HuH-7 (cell line): ENCODE results near the gene GCSAM.

Source experiments
- DNase-seq: peaks from one replicate; pipeline ENCODE4 v3.0.0; 2011; ENCODE audit warnings: low spot score

GCSAM gene, protein sequence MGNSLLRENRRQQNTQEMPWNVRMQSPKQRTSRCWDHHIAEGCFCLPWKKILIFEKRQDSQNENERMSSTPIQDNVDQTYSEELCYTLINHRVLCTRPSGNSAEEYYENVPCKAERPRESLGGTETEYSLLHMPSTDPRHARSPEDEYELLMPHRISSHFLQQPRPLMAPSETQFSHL

DNA sequence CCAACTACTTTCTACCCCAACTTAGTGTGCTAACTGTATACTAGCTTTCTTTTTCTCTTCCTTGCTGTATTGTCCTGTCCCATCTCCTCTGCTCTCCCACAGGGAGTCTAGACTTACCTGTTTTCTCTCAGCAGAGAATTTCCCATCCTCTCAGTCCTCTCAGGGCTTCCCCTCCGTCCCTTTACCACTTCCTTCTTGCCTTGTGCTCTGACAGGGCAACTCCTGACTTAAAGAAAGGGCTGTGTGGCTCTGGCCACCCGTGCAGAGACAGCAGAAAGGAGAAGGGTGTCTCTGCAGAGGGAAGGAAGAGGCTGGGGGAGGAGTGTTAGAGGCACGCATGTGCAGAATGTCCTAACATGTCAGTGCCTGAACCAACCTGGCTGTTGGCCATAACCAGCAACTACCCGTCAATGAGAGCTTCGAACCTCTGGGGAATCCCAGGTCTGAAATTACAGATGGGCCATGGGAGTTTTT lies at the start of gene GCSAM:
Gene GCSAM (minus strand): TSS at position 274 of the 474 bp plus-strand sequence. CDS start 128 bp downstream, at position 146.
- DNase-seq: no peak

DNA sequence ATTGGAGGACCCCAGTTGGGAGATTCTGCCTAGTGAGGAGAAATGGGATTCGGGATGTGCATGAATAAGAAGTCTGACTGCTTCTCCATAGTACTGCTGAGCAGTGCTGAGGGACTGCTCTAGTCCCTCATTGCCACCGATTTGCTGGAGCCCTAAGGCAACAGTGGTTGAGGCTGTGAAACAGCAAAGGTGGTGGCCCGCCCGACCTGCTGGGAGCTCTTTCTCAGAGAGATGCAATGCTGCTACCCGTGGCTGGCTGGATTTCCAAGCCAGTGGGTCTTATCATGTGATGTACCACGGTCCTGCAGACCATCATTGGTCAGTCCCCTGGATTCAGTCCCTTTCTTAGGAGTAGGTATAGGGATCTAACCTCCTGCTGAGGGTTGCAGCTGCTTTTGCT lies 42.6 kb upstream of the GCSAM start:
- DNase-seq: no peak

DNA sequence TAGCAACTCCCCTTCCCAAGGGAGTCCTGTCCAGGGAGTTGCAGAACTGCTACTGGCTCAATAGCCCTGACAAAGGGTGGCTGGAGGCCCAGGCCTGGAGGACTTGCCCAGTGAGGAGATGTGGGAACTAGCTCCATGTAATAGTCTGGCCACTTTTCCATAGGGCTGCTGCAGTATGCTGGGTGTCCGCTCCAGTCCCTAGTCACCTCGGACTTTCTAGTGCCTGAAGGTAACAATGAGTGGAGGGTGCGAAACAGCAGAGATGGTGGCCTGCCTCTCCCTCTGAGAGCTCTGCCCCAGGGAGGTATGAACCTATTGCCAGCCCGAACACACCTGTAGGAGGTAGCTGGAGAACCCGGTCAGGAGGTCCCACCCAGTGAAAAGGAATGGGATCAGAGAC lies 42.0 kb upstream of the GCSAM start:
- DNase-seq: no peak

DNA sequence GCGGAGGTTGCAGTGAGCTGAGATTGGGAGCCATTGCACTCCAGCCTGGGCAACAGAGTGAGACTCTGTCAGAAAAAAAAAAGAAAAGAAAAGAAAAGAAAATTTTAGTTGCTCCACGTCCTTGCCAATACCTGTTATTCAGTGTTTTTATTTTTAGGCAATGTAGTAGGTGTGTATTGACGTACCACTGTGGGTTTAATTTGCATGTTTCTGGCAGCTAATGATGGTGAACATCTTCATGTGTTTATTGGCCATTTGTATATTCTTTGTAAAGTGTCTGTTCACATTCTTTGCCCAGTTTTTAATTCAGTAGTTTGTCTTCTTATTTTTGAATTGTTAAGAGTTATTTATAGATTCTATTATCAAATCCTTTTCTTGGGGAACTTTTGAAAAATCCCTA lies 38.1 kb upstream of the GCSAM start:
- no peak for DNase-seq

DNA sequence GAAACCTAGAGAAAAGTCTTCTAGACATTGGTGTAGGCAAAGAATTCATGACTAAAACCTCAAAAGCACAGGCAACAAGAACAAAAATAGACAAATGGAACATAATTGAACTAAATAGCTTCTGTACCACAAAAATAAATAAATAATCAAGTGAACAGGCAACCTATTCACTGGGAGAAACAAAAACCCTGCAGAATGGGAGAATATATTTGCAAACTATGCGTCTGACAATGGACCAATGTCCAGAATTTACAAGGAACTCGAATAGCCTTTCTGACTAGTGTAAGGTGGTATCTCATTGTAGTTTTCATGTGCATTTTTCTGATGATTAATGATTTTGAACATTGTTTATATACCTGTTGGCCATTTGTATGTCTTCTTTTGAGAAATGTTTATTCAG lies 37.0 kb upstream of the GCSAM start:
- no peak for DNase-seq

DNA sequence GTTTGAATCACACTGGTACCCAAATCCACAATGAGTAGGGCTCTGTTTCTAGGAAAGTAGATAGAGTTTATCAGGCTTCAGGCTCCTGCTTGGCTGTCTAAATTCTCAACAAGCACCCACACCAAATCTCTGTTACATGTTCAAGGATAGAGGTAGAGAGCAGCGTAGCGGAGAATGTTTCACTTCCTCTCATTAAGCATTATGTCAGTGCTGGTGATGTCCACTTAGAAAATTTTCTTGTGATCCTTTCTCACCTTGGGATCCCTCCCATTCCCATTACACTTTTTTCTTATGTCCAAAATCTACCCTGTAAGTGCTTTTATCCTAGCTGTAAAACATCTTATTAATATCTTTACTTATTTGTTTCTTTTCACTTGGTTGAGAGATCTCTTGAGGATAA lies 34.7 kb upstream of the GCSAM start:
- no peak for DNase-seq

DNA sequence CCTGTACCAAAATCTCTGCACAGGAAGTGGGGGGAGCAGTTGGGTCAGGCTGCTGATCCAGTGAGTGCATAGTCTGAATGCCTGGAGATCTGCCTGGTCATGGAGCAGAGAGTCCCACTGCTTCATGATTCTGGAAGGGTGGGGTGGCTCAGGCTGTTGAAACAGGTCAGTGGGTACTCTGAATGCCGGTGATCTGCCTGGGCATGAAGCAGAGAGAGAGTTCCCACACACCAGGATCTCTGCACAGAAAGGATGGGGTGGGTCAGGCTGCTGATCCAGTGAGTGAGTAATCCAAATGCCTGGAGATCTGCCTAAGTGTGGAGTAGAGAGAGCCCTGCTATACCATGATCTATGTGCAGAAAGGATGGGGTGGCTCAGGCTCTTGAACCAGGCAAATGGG lies 16.1 kb upstream of the GCSAM start:
- no peak for DNase-seq

DNA sequence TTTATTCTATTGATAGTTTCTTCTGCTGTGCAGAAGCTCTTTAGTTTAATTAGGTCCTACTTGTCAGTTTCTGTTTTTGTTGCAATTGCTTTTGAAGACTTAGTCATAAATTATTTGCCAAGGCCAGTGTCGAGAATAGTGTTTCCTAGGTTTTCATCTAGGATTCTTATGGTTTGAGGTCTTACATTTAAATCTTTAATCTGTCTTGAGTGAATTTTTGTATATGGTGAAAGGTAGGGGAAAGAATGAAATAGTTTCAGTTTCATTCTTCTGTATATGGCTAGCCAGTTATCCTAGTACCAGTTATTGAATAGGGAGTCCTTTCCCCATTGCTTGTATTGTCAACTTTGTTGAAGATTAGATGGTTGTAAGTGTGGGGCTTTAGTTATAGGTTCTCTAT lies 10.6 kb upstream of the GCSAM start:
- no peak for DNase-seq

DNA sequence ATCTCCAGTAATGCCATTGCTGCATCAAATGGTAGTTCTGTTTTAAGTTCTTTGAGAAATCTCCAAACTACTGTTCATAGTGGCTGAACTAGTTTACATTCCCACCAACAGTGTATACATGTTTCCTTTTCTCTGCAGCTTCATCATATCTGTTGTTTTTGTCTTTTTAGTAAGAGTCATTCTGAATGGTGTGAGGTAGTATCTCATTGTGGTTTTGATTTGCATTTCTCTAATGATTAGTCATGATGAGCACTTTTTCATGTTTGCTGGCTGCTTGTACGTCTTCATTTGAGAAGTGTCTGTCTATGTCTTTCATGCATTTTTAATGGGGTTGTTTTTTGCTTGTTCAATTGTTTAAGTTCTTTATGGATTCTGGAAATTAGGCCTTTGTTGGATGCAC lies 10.2 kb upstream of the GCSAM start:
- no peak for DNase-seq

DNA sequence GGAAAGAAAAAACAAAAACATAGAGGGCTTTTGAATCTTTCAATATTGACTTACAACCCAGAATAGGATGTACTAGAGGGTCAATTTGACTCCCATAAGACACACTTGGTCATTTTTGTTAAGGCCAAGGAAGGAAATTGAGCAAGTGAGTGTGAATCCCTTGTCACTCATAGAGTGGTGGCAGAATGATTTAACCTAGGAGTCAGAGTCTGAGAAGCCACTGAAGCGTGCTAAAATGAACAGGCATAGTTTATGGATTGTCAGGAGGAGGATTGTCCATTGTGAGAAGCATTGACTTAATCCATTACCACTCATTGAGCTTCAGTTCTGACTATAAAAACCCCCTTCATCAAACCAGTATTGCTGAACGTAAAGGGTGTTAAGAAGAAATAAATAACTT lies 8.2 kb upstream of the GCSAM start:
- DNase-seq: no peak

DNA sequence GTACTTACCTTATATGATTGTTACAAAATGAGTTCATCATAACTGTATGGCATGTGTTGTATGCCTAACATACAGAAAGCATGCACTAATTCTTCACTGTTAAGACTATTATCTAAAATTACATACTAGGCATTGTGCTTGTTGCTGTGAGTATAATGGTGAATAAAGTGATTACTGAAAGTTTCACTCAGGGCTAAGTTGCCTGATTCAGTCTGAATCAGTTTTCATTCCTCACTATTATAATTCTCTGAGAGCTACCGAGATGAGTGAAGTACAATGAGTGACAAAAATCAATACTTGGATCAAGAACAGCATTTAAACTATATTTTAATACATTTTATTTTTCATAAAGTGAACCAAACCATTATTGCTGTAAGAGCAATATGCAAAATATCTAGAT lies 7.5 kb upstream of the GCSAM start:
- no peak for DNase-seq

DNA sequence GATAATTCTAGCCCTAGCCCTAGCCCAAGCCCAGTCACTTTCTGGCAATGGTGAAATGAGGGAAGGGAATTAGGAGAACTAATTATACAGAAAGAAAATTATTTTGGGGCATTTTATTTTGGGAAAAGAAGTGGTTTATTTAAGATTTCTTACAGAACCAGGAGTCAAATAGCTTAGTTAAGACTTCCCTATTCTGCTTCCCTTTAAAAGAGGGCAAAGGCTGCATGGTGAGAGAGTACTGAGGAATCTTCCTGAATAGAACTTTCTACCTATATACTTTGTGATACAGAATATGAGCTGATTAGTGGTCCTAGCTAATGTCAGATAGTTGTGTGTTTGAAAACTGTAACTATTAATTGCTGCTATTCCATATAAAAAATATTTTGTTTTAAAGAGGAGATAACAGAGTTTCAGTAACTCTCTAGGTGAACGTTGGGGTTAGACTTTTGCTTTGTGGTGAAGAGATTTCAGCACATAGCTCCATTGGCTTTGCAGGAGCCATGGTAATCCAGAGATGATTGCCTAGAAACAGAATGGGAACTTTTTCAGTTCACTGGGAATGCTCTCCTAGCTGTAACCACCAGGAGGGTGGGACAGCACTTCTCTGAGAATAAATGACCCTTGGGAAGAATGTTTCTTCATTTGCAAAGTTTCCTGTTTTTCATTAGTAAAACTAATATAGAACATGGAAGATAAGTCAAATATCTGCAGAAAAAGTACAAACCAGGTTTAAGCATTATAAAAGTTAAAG lies 5.3 kb upstream of the GCSAM start:
- DNase-seq: no peak

DNA sequence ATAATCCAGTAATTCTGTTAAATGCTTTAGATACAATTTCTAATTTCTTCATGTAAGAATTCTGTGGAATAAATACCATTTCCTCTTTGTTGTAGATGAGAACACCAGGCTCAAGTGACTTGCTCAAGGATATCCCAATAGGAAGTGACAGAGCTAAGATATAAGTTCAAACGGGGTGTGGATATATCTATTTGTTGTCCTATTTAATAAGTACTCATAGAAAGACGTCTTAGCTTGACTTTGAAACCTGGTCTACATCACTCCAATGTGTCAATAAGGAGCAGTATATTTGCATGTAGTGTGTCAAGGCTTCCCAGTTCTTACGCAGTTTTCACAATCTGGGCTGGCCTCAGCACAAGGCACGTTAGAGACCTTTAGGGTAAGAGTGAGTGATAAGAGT lies 4.7 kb upstream of the GCSAM start:
- no peak for DNase-seq

DNA sequence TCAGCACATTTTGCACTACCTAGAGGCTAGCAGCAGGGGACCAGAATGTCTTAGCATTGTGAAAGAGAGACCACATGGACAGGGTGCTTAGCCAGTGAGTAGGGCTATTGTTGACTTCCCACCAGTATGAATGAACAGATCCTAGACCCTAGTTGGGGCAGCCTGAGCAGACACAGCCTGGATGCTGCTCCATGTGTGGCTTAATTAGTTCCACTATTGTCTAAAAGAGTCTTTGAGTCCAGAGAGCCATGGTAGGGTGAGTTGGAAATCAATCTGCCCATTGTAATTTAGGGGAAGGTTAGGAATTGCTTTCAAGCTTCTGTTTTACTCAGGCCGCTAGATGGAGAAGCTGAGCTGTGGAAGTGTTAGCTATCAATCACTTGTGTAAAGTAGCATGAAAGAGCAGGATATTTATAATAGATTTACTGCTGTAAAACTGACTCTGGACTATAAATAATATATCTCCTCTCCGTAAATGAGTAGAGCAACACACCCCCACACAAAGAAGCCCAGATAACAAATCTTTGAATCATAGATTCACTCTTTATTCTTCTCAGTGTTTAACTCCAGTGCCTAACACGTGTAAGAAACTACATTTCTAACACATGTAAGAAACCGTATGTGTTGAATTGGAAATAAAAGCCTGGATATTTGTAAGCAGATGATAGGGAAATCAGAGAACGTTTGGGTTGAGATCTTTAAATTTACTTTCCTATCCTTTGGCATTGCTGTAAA lies 4.1 kb upstream of the GCSAM start:
- peak; percentile 26 for DNase-seq

DNA sequence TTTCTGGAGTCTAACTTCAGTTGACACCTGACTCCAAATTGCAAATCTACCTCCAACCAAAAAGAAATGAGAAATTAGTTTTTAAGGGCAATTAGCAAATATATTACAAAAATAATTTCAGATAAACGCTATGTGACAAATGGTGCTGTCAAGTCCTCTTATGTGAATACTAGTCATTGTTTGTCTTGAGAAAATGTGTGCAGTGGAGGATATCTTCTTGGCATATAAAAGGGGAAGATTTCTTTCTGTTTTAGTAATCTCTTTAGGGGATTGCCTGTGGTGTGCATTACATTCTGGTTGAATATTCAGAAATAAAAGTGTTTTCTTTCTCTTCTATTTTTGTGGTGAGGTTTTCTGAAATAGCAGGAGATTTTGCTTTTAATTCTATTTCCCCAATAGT lies 3.0 kb upstream of the GCSAM start:
- DNase-seq: no peak

DNA sequence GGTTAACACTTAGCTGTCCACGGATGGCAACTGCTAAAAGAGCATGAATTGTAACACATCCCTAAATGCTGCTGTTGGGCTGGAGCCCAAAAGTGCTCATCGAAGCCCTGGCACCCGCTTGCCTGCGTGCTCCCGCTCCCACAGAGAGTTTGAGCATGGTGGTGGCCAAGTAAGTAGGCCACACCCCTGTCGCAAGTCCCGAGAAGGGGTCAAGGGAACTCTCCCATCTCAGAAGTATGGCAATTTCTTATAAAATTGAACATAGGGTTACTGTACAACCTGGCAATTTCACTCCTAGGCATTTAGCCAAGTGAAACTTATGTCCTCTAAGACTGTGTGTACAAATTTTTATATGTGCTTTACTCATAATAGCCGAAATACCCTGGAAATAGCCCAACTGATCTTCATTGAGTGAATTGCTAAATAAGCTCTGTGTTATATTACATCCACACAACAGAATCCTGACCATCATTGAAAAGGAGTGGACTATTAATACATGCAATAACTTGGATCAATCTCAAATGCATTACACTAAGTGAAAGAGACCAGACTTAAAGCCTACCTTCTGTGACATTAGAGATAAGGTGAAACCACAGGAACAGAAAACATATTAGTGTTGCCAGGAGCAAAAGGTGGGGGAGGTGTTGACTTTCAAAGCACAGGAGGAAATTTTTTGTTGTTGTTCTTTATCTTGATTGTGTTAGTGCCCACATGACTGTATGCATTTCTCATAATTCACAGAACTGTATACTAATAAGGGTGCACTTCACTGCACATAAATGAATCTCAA lies 1.5 kb upstream of the GCSAM start:
- DNase-seq: no peak

DNA sequence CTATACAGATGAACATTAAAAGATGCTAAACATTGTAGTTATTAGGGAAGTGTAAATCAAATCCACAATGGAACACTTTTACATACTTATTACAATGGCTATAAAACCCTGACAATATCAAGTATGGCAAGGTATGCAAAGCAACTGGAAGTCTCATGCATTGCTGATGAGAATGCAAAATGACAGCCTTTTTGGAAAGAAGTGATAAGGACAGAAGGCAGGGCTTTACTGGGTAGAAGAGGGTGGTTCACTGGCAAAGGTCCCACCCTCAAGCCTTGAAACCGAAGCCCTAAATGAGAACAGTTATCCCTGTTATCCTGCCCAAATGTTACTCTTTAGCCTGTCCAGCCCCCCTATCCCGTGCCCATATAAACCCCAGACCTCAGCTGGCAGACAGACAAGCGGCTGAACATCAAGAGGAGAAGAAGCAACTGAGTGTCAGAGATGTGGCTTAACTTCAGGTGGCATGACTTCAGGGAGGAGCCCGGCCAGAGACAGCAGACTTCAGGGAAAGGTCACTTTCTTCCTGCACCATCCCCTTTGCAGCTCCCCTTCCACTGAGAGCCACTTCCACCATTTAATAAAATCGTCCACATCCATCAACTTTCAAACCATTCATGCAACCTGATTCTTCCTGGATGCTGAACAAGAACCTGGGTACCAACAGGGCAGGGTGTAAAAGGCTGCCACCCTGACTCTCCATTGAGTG lies 732 bp upstream of the GCSAM start:
- no peak for DNase-seq

DNA sequence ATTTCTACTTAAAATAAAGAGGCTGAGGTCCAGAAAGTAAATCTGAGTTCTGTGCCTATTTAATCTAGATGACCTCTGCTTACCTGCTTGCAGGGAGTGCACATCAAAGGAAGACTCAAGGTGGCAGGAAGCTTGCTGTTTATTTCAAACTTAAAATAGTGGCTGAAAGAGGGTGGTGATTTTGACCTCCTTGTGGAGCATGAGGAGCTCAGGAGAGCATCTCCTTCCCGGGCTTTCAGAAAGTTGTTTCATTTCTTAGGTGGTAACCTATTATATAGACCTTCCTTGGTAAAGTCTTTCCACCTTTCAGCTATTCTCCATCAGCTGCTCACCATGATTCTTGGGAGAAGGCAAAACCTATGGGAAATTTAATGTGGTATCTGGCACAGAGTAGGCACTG lies 494 bp downstream of the GCSAM start:
- DNase-seq: no peak

DNA sequence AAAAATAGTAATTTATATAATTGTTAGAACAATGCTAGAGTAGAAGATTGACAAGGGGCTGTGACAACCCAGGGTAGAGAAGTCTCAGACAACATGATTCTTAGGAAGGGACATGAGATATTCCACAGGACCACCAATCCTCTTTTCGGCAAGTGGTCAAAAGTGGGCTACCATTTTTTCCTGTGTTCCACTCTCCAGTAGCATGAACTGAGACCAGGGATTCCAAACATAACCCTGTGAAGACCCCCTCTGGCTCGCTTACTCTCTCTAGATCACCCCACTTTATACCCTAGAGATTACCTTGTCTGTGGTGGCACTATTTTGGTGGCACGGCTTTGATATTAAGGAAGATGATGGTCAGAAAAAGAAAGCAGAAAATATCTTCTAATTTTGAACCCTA lies 960 bp downstream of the GCSAM start:
- no peak for DNase-seq

DNA sequence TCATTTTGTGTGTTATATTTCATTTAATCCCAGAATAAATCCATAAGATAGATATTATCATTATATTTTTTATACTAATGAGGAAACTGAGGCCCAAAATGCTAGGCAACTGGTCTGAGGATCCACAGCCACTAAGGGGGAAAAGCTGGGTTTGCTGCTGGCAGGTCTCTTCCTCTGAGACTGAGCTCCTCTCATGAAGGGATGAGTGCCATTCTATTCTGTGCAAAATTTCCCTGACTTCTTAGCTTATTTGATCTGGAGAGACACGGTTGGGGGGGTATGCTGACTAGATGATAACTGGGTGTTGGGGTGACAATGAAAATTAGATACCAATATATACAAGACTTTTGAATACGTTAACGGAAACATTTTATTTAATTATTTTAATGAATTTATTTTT lies 1.9 kb downstream of the GCSAM start:
- DNase-seq: no peak

DNA sequence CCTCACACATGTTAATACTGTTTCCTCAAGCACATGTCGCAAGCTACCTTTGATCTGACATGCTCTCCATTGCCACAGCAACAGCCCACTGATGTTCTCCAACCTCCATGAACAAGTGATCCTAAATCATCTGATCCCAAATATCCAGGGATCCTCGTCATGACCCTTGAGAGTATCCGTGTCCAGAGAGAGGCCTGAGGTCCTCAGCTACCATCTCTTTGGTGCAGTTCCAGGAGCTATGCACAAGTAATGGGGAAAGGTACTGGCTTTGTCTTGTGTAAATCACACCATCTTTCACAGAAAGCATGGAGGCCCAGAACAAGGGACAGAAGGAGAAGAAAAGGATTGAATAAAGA lies 2.4 kb downstream of the GCSAM start:
- DNase-seq: no peak
